Cardiac muscle cell (in vitro differentiated cells and primary cell): ENCODE results near the gene OR4F16. TPM values are rescaled to one million over a fixed set of nuclear protein-coding genes. Genes with fewer than 3 reads are reported as not detected.
"Not testable (repeated sequence)": the region's sequence is repeated elsewhere in the genome, so short reads cannot be mapped to it uniquely, and the experiment has no call there.

Experiments
- DNase-seq, 2 donors: peaks; one replicate each; pipeline versions ENCODE4 v3.0.0 to v3.0.0-alpha.2; 2010 to 2017; ENCODE audit warnings: low read depth in 1 of 2, low spot score in 1 of 2
- H3K27ac ChIP-seq: fragments of 200-600 bp; sonication (generic); 2 replicates; pipeline ENCODE4 v1.5.1; 2016
- H3K27me3 ChIP-seq: fragments of 200-600 bp; sonication (generic); 2 replicates; pipeline ENCODE4 v1.6.0; 2016; ENCODE audit warnings: control low read depth
- H3K36me3 ChIP-seq: fragments of 200-600 bp; sonication (generic); 2 replicates; pipeline ENCODE4 v1.5.1; 2016; ENCODE audit warnings: control low read depth
- H3K4me1 ChIP-seq: fragments of 200-600 bp; sonication (generic); 2 replicates; pipeline ENCODE4 v1.8.1; 2017; ENCODE audit warnings: low read depth, mild to moderate bottlenecking, mixed run types
- H3K4me3 ChIP-seq: fragments of 200-600 bp; sonication (generic); 2 replicates; pipeline ENCODE4 v1.5.1; 2016; ENCODE audit warnings: mild to moderate bottlenecking
- H3K9me3 ChIP-seq: fragments of 200-600 bp; sonication (generic); 2 replicates; pipeline ENCODE4 v1.5.1; 2017; ENCODE audit warnings: low read depth, mild to moderate bottlenecking, control low read depth
- polyA plus RNA-seq: library from polyadenylated mRNA; unstranded; fragments of >200 nt; fragmentation: Nextera tagmentation; extraction: Ambion mirVana; gene quantifications from 2 replicates; pipeline ENCODE4 v1.2.1, GENCODE V29; 2016
- total RNA-seq: library from RNA; depleted of rRNA; stranded (reverse); fragments of >200 nt; gene quantifications from 2 replicates; pipeline ENCODE4 v1.2.3, GENCODE V29; 2016

OR4F16 gene
- total RNA-seq (not detected in 2 replicates), polyA plus RNA-seq (not detected in 2 replicates)

- H3K9me3 ChIP-seq, H3K4me3 ChIP-seq, H3K27me3 ChIP-seq, H3K4me1 ChIP-seq, DNase-seq, H3K27ac ChIP-seq, H3K36me3 ChIP-seq: not testable (repeated sequence)
Observed at GRCh38 chr1:686554-686953, at the start of gene OR4F16. TSS of gene OR4F16 (minus strand) at chr1:686654. CDS start at chr1:686654, 0 bp downstream.

GRCh38 chr1:733649-734048 lies 47.2 kb upstream of the OR4F16 start:
- not testable (repeated sequence) for H3K36me3 ChIP-seq, H3K4me1 ChIP-seq, H3K27me3 ChIP-seq, H3K4me3 ChIP-seq, H3K27ac ChIP-seq, H3K9me3 ChIP-seq, DNase-seq

DNA sequence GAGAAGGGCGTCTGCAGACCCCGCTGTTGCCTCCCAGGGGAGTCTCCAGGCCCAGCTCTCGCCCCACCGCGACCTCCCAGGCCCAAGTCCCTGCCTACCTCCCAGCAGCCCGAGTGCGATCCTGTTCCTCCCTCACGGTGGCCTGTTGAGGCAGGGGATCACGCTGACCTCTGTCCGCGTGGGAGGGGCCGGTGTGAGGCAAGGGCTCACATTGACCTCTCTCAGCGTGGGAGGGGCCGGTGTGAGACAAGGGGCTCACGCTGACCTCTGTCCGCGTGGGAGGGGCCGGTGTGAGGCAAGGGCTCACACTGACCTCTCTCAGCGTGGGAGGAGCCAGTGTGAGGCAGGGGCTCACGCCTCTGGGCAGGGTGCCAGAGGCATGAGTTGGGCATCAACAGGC lies 40.6 kb upstream of the OR4F16 start:
- H3K4me3 ChIP-seq, H3K27ac ChIP-seq, H3K27me3 ChIP-seq, DNase-seq, H3K4me1 ChIP-seq, H3K9me3 ChIP-seq, H3K36me3 ChIP-seq: not testable (repeated sequence)

Other genes with a start within 250 kb of the OR4F16 start
- gene OR4F29, start 235.0 kb downstream of the OR4F16 start, total RNA-seq = not detected in 2 replicates
- gene OR4F29, start 235.0 kb downstream of the OR4F16 start, polyA plus RNA-seq = not detected in 2 replicates
- 90.7 and 146 TPM in 2 replicates for gene SAMD11, start 237.3 kb upstream of the OR4F16 start, total RNA-seq
- gene SAMD11, start 237.3 kb upstream of the OR4F16 start, polyA plus RNA-seq = 32.2 and 63.3 TPM in 2 replicates